HUDEP-2 (cell line): ENCODE measurements around the gene MAPKAPK2.
A peak's percentile ranks its signal among the peaks of the same experiment; 100 is the strongest.
"Not testable (repeated sequence)": the region's sequence is repeated elsewhere in the genome, so short reads cannot be mapped to it uniquely, and the experiment has no call there.

ENCODE experiments used
- DNase-seq, 76 experiments: peaks; one replicate each; lab custom pipeline; 2025; ENCODE audit not compliant: unreplicated experiment in 76 of 76; lab: John Stamatoyannopoulos, UW

Gene MAPKAPK2

GRCh38 chr1:206738370-206739366 lies 54.0 kb downstream of the MAPKAPK2 start:
- peak in 2 of 76 experiments; percentile 1 to 2 for DNase-seq

GRCh38 chr1:206739411-206740076 lies 54.8 kb downstream of the MAPKAPK2 start:
- no peak for DNase-seq

- DNase-seq: no peak
Measured at GRCh38 chr1:206741142-206741701, 56.5 kb downstream of the MAPKAPK2 start.

GRCh38 chr1:206742719-206743383 lies 58.1 kb downstream of the MAPKAPK2 start:
- DNase-seq: no peak

- peak in 1 of 76 experiments; percentile 24 for DNase-seq
Measured at GRCh38 chr1:206744683-206745082, 60.0 kb downstream of the MAPKAPK2 start.

GRCh38 chr1:206745301-206745700 lies 60.6 kb downstream of the MAPKAPK2 start:
- no peak for DNase-seq

- no peak for DNase-seq
Measured at GRCh38 chr1:206748348-206749030, 63.8 kb downstream of the MAPKAPK2 start.

- DNase-seq: no peak
Measured at GRCh38 chr1:206751891-206752290, 67.2 kb downstream of the MAPKAPK2 start.

- DNase-seq: no peak
Measured at GRCh38 chr1:206752481-206752880, 67.8 kb downstream of the MAPKAPK2 start.

GRCh38 chr1:206753141-206753540 lies 68.4 kb downstream of the MAPKAPK2 start:
- no peak for DNase-seq

- no peak for DNase-seq
Measured at GRCh38 chr1:206754011-206754410, 69.3 kb downstream of the MAPKAPK2 start.

GRCh38 chr1:206757524-206758266 lies 73.0 kb downstream of the MAPKAPK2 start:
- DNase-seq: no peak

GRCh38 chr1:206760590-206760989 lies 75.9 kb downstream of the MAPKAPK2 start:
- no peak for DNase-seq

GRCh38 chr1:206761159-206761768 lies 76.6 kb downstream of the MAPKAPK2 start:
- no peak for DNase-seq

GRCh38 chr1:206762741-206763364 lies 78.1 kb downstream of the MAPKAPK2 start:
- not testable (repeated sequence) for DNase-seq

- DNase-seq: not testable (repeated sequence)
Measured at GRCh38 chr1:206765771-206766170, 81.1 kb downstream of the MAPKAPK2 start.

- no peak for DNase-seq
Measured at GRCh38 chr1:206766251-206766856, 81.6 kb downstream of the MAPKAPK2 start.
